Measurements from ENCODE around the gene GRIN3B.

DNA sequence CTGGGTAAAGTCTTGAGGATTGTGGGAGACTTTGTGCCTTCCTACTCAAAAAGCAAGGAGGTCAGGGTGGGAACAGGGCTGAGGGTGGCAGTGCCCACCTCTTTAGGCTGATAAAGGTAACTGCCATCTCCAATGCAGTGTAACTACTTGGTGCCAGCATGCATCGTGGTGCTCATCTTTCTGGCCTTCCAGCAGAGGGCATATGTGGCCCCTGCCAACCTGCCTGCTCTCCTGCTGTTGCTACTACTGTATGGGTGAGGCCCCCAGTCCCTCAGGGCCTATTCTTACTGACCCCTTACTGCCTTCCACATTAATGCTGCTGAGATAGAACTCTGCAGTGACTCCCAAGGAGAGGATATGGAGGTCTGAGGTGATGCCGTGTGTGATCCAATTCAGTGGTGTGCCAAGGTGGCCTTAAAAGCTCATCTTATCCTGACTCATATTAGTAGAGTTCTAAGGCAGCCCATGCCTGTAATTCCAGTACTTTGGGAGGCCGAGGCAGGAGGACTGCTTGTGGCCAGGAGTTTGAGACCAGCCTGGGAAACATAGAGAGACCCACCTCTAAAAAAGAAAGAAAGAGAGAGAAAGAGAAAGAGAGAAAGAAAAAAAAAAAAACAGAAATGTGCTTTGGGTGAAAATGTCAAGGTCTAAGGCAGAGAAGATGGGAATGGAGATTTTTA is 57.1 kb downstream of the GRIN3B start:
- no peak for TF ChIP-seq CTCF (IDR thresholded peaks at IDR 0.05 in 4 of 5, conservative IDR thresholded peaks at IDR 0.05 in 1 of 5)
- TF ChIP-seq POLR2A (IDR thresholded peaks at IDR 0.05), result no peak
